ENCODE results near the gene CD7.

GRCh38 chr17:82328141-82328993, 11.0 kb upstream of the CD7 start:
- no peak for TF ChIP-seq CTCF (conservative IDR thresholded peaks at IDR 0.05; ENCODE audit: low read depth, low read length)
- TF ChIP-seq EZH2 (IDR thresholded peaks at IDR 0.05; ENCODE audit: borderline replicate concordance, low read depth, low read length, poor library complexity, severe bottlenecking), result no peak

Data from A673 (cell line).